Vagina (tissue), 2 donors: ENCODE data around the gene MRNIP. TPM values are rescaled to one million over a fixed set of nuclear protein-coding genes. Genes with fewer than 3 reads are reported as not detected.

Source experiments
- DNase-seq, 2 donors: peaks; one replicate each; pipeline ENCODE4 v3.0.0-alpha.2; 2017; ENCODE audit errors: extremely low spot score in 2 of 2
- H3K27ac ChIP-seq: fragments of 200-600 bp; sonication (generic); one replicate; pipeline ENCODE4 v1.5.1; 2019
- H3K27me3 ChIP-seq: fragments of 200-600 bp; sonication (generic); one replicate; pipeline ENCODE4 v1.5.1; 2019
- H3K36me3 ChIP-seq, 2 donors: fragments of 200-600 bp; sonication (generic); one replicate each; pipeline ENCODE4 v1.5.1; 2017 to 2019
- H3K4me1 ChIP-seq: fragments of 200-600 bp; sonication (generic); one replicate; pipeline ENCODE4 v1.5.1; 2019
- H3K4me3 ChIP-seq, 2 donors: fragments of 200-600 bp; sonication (generic); 1 replicate in 1 of 2; 2 replicates in 1 of 2; pipeline ENCODE4 v1.5.1; 2016 to 2019
- H3K9me3 ChIP-seq: fragments of 200-600 bp; sonication (generic); one replicate; pipeline ENCODE4 v1.5.1; 2019
- CTCF ChIP-seq, 3 experiments: fragments of 450-650 bp in 2 of 3; fragments of 200-600 bp in 1 of 3; sonication (generic) in 1 of 3; IDR thresholded peaks; one replicate each; pipeline ENCODE4 v1.5.1; 2017 to 2019; ENCODE audit warnings: antibody characterized with exemption in 3 of 3, mild to moderate bottlenecking in 2 of 3, moderate library complexity in 2 of 3
- POLR2A ChIP-seq, 2 donors: fragments of 450-650 bp; IDR thresholded peaks; one replicate each; pipeline ENCODE4 v1.6.1; 2017; ENCODE audit warnings: antibody characterized with exemption in 2 of 2, mild to moderate bottlenecking in 2 of 2, moderate library complexity in 2 of 2
- POLR2AphosphoS5 ChIP-seq, 2 donors: sonication (generic); formaldehyde crosslinking; IDR thresholded peaks; one replicate each; pipeline ENCODE4 v1.9.0; 2017; ENCODE audit warnings: antibody characterized with exemption in 2 of 2, mild to moderate bottlenecking in 2 of 2, low read depth in 1 of 2; ENCODE audit not compliant: insufficient read depth in 1 of 2
- intact Hi-C: fragments of 100-400 bp; cut with DNase I; formaldehyde crosslinking; loops from one replicate; pipeline ENCODE4 v1.15.1; 2023
- total RNA-seq: library from RNA; depleted of rRNA; stranded (reverse); fragments of >200 nt; gene quantifications from one replicate; pipeline ENCODE4 v1.2.3, GENCODE V29; 2016

The MRNIP gene
- total RNA-seq, 1 donor from 2014 or later, result 53.8 TPM

GRCh38 chr5:179833056-179833708, 25.4 kb downstream of the MRNIP start:
- Histone ChIP-seq H3K4me3 (no peak overlapping the region), H3K27me3 (no peaks in the 10 kb centered on the region), H3K27ac (no peak overlapping the region), H3K4me1 (peaks cover 18% of the 10 kb centered on the region), H3K9me3 (no peaks in the 10 kb centered on the region), H3K36me3 (peaks cover 7 to 85% of the 10 kb centered on the region in 2 donors)
- intact Hi-C loops, result no loop called here
- TF ChIP-seq POLR2AphosphoS5 (IDR thresholded peaks at IDR 0.05; ENCODE audit: insufficient read depth in 1 of 2, low read depth in 1 of 2), result peak in 1 of 2 donors; percentile 24
- no peak for TF ChIP-seq CTCF (IDR thresholded peaks at IDR 0.05)
- DNase-seq, result no peak

- Histone ChIP-seq H3K27ac (no peak overlapping the region), H3K36me3 (peaks cover 7 to 83% of the 10 kb centered on the region in 2 donors), H3K27me3 (no peaks in the 10 kb centered on the region), H3K4me3 (no peak overlapping the region), H3K9me3 (no peaks in the 10 kb centered on the region), H3K4me1 (peaks cover 28% of the 10 kb centered on the region)
- no peak for DNase-seq
- TF ChIP-seq POLR2A (IDR thresholded peaks at IDR 0.05) (no peak), POLR2AphosphoS5 (IDR thresholded peaks at IDR 0.05; ENCODE audit: insufficient read depth in 1 of 2, low read depth in 1 of 2) (no peak), CTCF (IDR thresholded peaks at IDR 0.05) (no peak)
- intact Hi-C loops, result no loop called here
Measured at GRCh38 chr5:179832039-179832745, 26.4 kb downstream of the MRNIP start.

GRCh38 chr5:179830818-179831468, 27.7 kb downstream of the MRNIP start:
- no peak for DNase-seq
- Histone ChIP-seq H3K27ac (no peak overlapping the region), H3K4me3 (no peak overlapping the region), H3K4me1 (peaks cover 30% of the 10 kb centered on the region), H3K36me3 (peaks cover 0 to 82% of the 10 kb centered on the region in 2 donors), H3K27me3 (no peaks in the 10 kb centered on the region), H3K9me3 (no peaks in the 10 kb centered on the region)
- no peak for TF ChIP-seq POLR2A (IDR thresholded peaks at IDR 0.05)
- intact Hi-C loops, result no loop called here

- Histone ChIP-seq H3K27me3 (no peaks in the 10 kb centered on the region), H3K4me3 (no peak overlapping the region), H3K4me1 (peaks cover 40% of the 10 kb centered on the region), H3K27ac (no peak overlapping the region), H3K9me3 (no peaks in the 10 kb centered on the region), H3K36me3 (peaks cover 0 to 90% of the 10 kb centered on the region in 2 donors)
- TF ChIP-seq CTCF (IDR thresholded peaks at IDR 0.05), result no peak
- no peak for TF ChIP-seq POLR2AphosphoS5 (IDR thresholded peaks at IDR 0.05; ENCODE audit: insufficient read depth in 1 of 2, low read depth in 1 of 2)
- no peak for TF ChIP-seq POLR2A (IDR thresholded peaks at IDR 0.05)
- no peak for DNase-seq
- intact Hi-C loops, result no loop called here
Measured at GRCh38 chr5:179829732-179830435, 28.7 kb downstream of the MRNIP start.

GRCh38 chr5:179828756-179829421, 29.7 kb downstream of the MRNIP start:
- no peak overlapping the region for H3K4me3 ChIP-seq
- DNase-seq, result no peak
- no peaks in the 10 kb centered on the region for H3K27me3 ChIP-seq
- H3K9me3 ChIP-seq, result no peaks in the 10 kb centered on the region
- TF ChIP-seq CTCF (IDR thresholded peaks at IDR 0.05) (no peak), POLR2A (IDR thresholded peaks at IDR 0.05) (no peak), POLR2AphosphoS5 (IDR thresholded peaks at IDR 0.05; ENCODE audit: insufficient read depth in 1 of 2, low read depth in 1 of 2) (no peak)
- peaks cover 0 to 97% of the 10 kb centered on the region in 2 donors for H3K36me3 ChIP-seq
- H3K4me1 ChIP-seq, result peaks cover 50% of the 10 kb centered on the region
- intact Hi-C loops, result no loop called here
- no peak overlapping the region for H3K27ac ChIP-seq
